Endodermal cell (in vitro differentiated cells): Measurements from ENCODE around the gene SRRM5. TPM values are rescaled to one million over a fixed set of nuclear protein-coding genes. Genes with fewer than 3 reads are reported as not detected.

Experiments used
- DNase-seq: peaks from one replicate; pipeline ENCODE4 v3.0.0-alpha.2; 2017
- H3K27ac ChIP-seq: 2 replicates; pipeline ENCODE4 v1.5.1; 2013; ENCODE audit warnings: mild to moderate bottlenecking, low read depth, low read length, moderate library complexity
- H3K27me3 ChIP-seq: 2 replicates; pipeline ENCODE4 v1.6.1; 2013; ENCODE audit warnings: mild to moderate bottlenecking, low read length, moderate library complexity; ENCODE audit not compliant: insufficient read depth, control insufficient read depth, poor library complexity, severe bottlenecking
- H3K36me3 ChIP-seq: 2 replicates; pipeline ENCODE4 v1.7.0; 2013; ENCODE audit warnings: mild to moderate bottlenecking, low read length, moderate library complexity; ENCODE audit not compliant: control insufficient read depth, insufficient read depth
- H3K4me1 ChIP-seq: one replicate; pipeline ENCODE4 v1.7.0; 2013; ENCODE audit warnings: low read length; ENCODE audit not compliant: control insufficient read depth, insufficient read depth
- H3K4me3 ChIP-seq: 2 replicates; pipeline ENCODE4 v1.5.1; 2013; ENCODE audit warnings: mild to moderate bottlenecking, low read length, moderate library complexity
- H3K9ac ChIP-seq: 2 replicates; pipeline ENCODE4 v1.6.1; 2013; ENCODE audit warnings: mild to moderate bottlenecking, low read length, moderate library complexity; ENCODE audit not compliant: poor library complexity, severe bottlenecking; ENCODE audit errors: extremely low read depth
- H3K9me3 ChIP-seq: 2 replicates; pipeline ENCODE4 v1.6.1; 2013; ENCODE audit warnings: mild to moderate bottlenecking, low read length, moderate library complexity; ENCODE audit not compliant: control insufficient read depth
- H3K27ac Mint-ChIP-seq: 2 replicates; pipeline ENCODE4 v1.8.0; 2020; ENCODE audit warnings: mixed read lengths
- H3K27me3 Mint-ChIP-seq: 2 replicates; pipeline ENCODE4 v1.8.0; 2021; ENCODE audit warnings: mild to moderate bottlenecking, mixed read lengths; ENCODE audit not compliant: insufficient read depth
- H3K36me3 Mint-ChIP-seq: 2 replicates; pipeline ENCODE4 v1.8.0; 2020; ENCODE audit warnings: low read depth, mixed read lengths
- H3K4me1 Mint-ChIP-seq: 2 replicates; pipeline ENCODE4 v1.8.0; 2020; ENCODE audit warnings: mixed read lengths
- H3K4me3 Mint-ChIP-seq: 2 replicates; pipeline ENCODE4 v1.8.0; 2020; ENCODE audit warnings: mild to moderate bottlenecking, moderate library complexity, mixed read lengths
- H3K9me3 Mint-ChIP-seq: 2 replicates; pipeline ENCODE4 v1.8.0; 2020; ENCODE audit warnings: mild to moderate bottlenecking, mixed read lengths
- WGBS, 2 experiments: methylation state at CpG; one replicate each; pipeline versions ENCODE4 v1.1.5 to v1.1.7; 2013; ENCODE audit warnings: missing lambda C conversion rate in 2 of 2, mixed read lengths in 1 of 2; ENCODE audit not compliant: insufficient coverage in 1 of 2, insufficient read length in 1 of 2; 5-methylcytosine and 5-hydroxymethylcytosine counted together
- total RNA-seq, 2 donors: library from RNA; stranded (reverse); fragmentation: NEBNext Ultra II Directional in 1 of 2; extraction: Animal tissue kit (Norgen Biotek cat#: 25700) in 1 of 2; gene quantifications; 2 replicates in 1 of 2; 3 replicates in 1 of 2; pipeline ENCODE4 v1.2.1, GENCODE V29; 2021
- TF ChIP-seq, protein P1 (sequence below): fragments of 200-600 bp; sonication (generic); conservative IDR thresholded peaks from 2 replicates; pipeline ENCODE4 v1.5.0; 2021; ENCODE audit warnings: antibody characterized with exemption, mild to moderate bottlenecking

Gene SRRM5
- total RNA-seq, 2 donors from 2014 or later = 0.35 to 0.37 TPM

DNA sequence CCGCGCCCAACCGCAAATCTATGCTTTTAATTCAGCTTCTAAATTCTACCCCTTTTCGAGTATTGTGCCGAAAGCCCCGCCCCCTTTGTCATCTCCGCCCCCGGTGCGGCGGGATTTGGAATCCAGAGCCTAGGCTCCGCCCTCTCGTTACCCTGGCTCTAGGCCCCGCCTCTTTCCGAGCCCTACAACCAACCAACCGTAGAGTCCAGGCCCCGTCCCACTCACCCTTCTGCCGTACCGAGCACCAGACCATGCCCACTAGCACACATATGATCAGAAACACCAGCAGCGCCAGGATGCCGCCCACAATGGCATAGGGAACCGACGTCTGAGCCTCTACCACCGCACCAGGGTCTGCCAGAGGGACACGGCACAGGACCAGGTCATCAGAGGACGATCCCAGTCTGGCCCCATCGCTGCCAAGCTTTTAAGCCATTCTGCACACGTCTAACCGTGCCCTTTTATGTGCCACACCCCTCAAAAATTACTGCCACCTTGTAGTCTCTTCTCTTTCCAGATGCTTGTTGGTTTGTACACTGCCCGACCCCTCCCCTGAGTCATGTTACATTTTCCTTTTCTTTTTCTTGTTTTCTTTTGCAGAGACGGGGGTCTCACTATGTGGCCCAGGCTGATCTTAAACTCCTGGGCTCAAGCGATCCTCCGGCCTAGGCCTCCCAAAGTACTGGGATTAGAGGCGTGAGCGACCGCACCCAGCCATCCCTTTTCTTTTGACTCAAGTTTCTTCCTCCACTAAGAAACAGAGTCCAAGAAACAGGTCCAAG, 12.2 kb downstream of the SRRM5 start:
- peaks cover 13% of the 10 kb centered on the region for H3K36me3 Mint-ChIP-seq
- peaks cover 13% of the 10 kb centered on the region for H3K36me3 ChIP-seq

DNA sequence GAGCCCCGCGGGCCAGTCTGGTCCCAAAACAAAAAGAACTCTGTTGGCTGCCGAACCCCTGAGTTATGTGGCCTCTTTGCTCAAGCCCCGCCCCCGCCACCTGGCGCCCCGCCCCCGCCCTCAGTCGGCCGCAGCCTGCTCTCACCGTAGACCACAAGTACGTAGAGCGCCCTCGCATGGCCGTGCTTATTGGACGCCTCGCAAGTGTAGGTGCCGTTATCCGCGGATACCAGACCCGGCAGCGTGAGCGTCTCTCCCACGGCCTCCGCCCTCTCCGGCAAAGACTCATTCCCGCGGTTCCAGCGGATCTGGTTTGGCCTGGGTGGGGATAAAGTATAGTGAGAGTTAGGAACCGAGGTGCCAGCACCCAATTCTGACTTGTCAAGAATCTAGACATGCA, 13.0 kb downstream of the SRRM5 start:
- Histone ChIP-seq H3K4me3 (no peak overlapping the region), H3K4me1 (no peaks in the 10 kb centered on the region), H3K27ac (no peak overlapping the region), H3K9ac (no peak overlapping the region), H3K27me3 (no peaks in the 10 kb centered on the region), H3K36me3 (peaks cover 13% of the 10 kb centered on the region), H3K9me3 (no peaks in the 10 kb centered on the region)
- Mint-ChIP-seq H3K27me3 (peaks cover 33% of the 10 kb centered on the region), H3K27ac (no peak overlapping the region), H3K4me1 (peaks cover 4% of the 10 kb centered on the region), H3K4me3 (no peak overlapping the region), H3K36me3 (peaks cover 13% of the 10 kb centered on the region), H3K9me3 (no peaks in the 10 kb centered on the region)
- 46 to 50% methylated on average over 1 to 30 of the region's 30 CpGs for WGBS, 2 experiments
- TF ChIP-seq, protein P1, sequence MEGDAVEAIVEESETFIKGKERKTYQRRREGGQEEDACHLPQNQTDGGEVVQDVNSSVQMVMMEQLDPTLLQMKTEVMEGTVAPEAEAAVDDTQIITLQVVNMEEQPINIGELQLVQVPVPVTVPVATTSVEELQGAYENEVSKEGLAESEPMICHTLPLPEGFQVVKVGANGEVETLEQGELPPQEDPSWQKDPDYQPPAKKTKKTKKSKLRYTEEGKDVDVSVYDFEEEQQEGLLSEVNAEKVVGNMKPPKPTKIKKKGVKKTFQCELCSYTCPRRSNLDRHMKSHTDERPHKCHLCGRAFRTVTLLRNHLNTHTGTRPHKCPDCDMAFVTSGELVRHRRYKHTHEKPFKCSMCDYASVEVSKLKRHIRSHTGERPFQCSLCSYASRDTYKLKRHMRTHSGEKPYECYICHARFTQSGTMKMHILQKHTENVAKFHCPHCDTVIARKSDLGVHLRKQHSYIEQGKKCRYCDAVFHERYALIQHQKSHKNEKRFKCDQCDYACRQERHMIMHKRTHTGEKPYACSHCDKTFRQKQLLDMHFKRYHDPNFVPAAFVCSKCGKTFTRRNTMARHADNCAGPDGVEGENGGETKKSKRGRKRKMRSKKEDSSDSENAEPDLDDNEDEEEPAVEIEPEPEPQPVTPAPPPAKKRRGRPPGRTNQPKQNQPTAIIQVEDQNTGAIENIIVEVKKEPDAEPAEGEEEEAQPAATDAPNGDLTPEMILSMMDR = peak; percentile 72
- peak; percentile 98 for DNase-seq

More for the DNA sequence above, 12.2 kb downstream of the SRRM5 start:
- Histone ChIP-seq H3K27ac (no peak overlapping the region), H3K9ac (no peak overlapping the region), H3K4me1 (no peaks in the 10 kb centered on the region), H3K9me3 (no peaks in the 10 kb centered on the region), H3K27me3 (no peaks in the 10 kb centered on the region), H3K4me3 (no peak overlapping the region)
- H3K27me3 Mint-ChIP-seq = peaks cover 29% of the 10 kb centered on the region
- H3K4me1 Mint-ChIP-seq = peaks cover 6% of the 10 kb centered on the region
- TF ChIP-seq, protein P1 = no peak
- H3K4me3 Mint-ChIP-seq = no peak overlapping the region
- WGBS, 2 experiments = 92 to 96% methylated on average over 23 to 35 of the region's 35 CpGs
- DNase-seq = peak; percentile 93
- H3K27ac Mint-ChIP-seq = no peak overlapping the region
- no peaks in the 10 kb centered on the region for H3K9me3 Mint-ChIP-seq

DNA sequence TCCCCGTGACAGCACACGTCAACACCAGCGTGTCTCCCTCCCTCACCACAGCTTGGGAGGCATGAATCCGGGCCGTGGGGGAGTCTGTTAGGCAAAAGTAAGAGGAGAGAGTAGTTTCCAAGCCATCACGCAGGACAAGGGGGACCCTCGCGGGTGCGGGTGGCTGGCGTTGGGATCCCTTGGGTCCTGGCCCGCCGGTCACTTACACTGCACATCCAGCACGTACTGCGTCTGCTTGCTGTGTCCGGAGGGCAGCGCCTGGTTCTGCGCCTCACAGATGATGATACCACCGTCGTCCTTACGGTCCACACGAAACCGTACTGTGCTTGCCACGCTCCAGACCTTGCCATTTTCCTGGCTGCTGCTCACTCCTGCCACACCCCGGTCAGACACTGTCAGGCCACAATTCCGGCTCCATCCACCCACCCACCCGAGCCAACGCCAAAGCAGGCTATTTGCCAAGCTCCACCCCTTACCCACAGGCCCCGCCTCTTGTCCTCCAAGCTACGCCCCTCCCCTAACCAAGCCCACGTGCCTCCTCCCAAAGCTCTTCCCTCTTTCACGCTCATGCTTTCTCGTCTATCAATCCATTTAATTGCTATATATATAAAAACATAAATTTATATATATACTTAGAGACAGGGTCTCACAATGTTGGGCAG, 14.2 kb downstream of the SRRM5 start:
- peaks cover 13% of the 10 kb centered on the region for H3K36me3 Mint-ChIP-seq

More for the DNA sequence above, 14.2 kb downstream of the SRRM5 start:
- Mint-ChIP-seq H3K27me3 (peaks cover 42% of the 10 kb centered on the region), H3K9me3 (no peaks in the 10 kb centered on the region), H3K4me3 (no peak overlapping the region), H3K4me1 (no peaks in the 10 kb centered on the region), H3K27ac (no peak overlapping the region)
- Histone ChIP-seq H3K27me3 (no peaks in the 10 kb centered on the region), H3K9me3 (no peaks in the 10 kb centered on the region), H3K36me3 (peaks cover 13% of the 10 kb centered on the region), H3K4me3 (no peak overlapping the region), H3K9ac (no peak overlapping the region), H3K4me1 (no peaks in the 10 kb centered on the region), H3K27ac (no peak overlapping the region)
- WGBS, 2 experiments = 92 to 93% methylated on average over 19 to 30 of the region's 32 CpGs
- DNase-seq = peak; percentile 81
- TF ChIP-seq, protein P1 = no peak
